HG03571 (cell line): Measurements from ENCODE around the gene LRRC32.
"Not testable (repeated sequence)": the region's sequence is repeated elsewhere in the genome, so short reads cannot be mapped to it uniquely, and the experiment has no call there.

ENCODE experiments used
- ATAC-seq: cut with Tn5 transposase; IDR thresholded peaks from one replicate; pipeline ENCODE4 v1.9.1; 2021; ENCODE audit not compliant: unreplicated experiment

LRRC32 gene

GRCh38 chr11:76616676-76617552 lies 53.6 kb downstream of the LRRC32 start:
- ATAC-seq, result no peak

GRCh38 chr11:76615950-76616349 lies 54.6 kb downstream of the LRRC32 start:
- no peak for ATAC-seq

- ATAC-seq, result no peak
Measured at GRCh38 chr11:76614471-76615179, 55.9 kb downstream of the LRRC32 start.

GRCh38 chr11:76613901-76614300 lies 56.6 kb downstream of the LRRC32 start:
- no peak for ATAC-seq

GRCh38 chr11:76612226-76612625 lies 58.3 kb downstream of the LRRC32 start:
- no peak for ATAC-seq

- no peak for ATAC-seq
Measured at GRCh38 chr11:76610871-76611475, 59.6 kb downstream of the LRRC32 start.

- no peak for ATAC-seq
Measured at GRCh38 chr11:76610371-76610770, 60.2 kb downstream of the LRRC32 start.

- no peak for ATAC-seq
Measured at GRCh38 chr11:76609736-76610370, 60.7 kb downstream of the LRRC32 start.

- ATAC-seq, result not testable (repeated sequence)
Measured at GRCh38 chr11:76608879-76609460, 61.6 kb downstream of the LRRC32 start.

- ATAC-seq, result not testable (repeated sequence)
Measured at GRCh38 chr11:76608228-76608627, 62.3 kb downstream of the LRRC32 start.
